Hepatocyte (in vitro differentiated cells): ENCODE data around the gene TXN2. TPM values are rescaled to one million over a fixed set of nuclear protein-coding genes. Genes with fewer than 3 reads are reported as not detected.
"Not testable (repeated sequence)": the region's sequence is repeated elsewhere in the genome, so short reads cannot be mapped to it uniquely, and the experiment has no call there.

Experiments used
- DNase-seq: peaks from one replicate; pipeline ENCODE4 v3.0.0-alpha.2; 2016; ENCODE audit warnings: low spot score
- H2AFZ ChIP-seq: fragments of 200-600 bp; sonication (generic); 2 replicates; pipeline ENCODE4 v1.6.0; 2016; ENCODE audit warnings: antibody characterized with exemption, mild to moderate bottlenecking
- H3K27ac ChIP-seq: fragments of 200-600 bp; sonication (generic); 2 replicates; pipeline ENCODE4 v1.5.1; 2016; ENCODE audit warnings: mild to moderate bottlenecking
- H3K27me3 ChIP-seq: fragments of 200-600 bp; sonication (generic); 2 replicates; pipeline ENCODE4 v1.6.1; 2016
- H3K36me3 ChIP-seq: fragments of 200-600 bp; sonication (generic); replicated peaks from 2 replicates; pipeline ENCODE4 v1.5.1; 2016; ENCODE audit warnings: low read depth; ENCODE audit not compliant: insufficient read depth
- H3K4me1 ChIP-seq: fragments of 200-600 bp; sonication (generic); 2 replicates; pipeline ENCODE4 v1.5.1; 2016; ENCODE audit warnings: mild to moderate bottlenecking, moderate library complexity; ENCODE audit not compliant: insufficient read depth
- H3K4me2 ChIP-seq: fragments of 200-600 bp; sonication (generic); 2 replicates; pipeline ENCODE4 v1.6.0; 2016
- H3K4me3 ChIP-seq: fragments of 200-600 bp; sonication (generic); 2 replicates; pipeline ENCODE4 v1.5.1; 2016; ENCODE audit warnings: mild to moderate bottlenecking
- H3K79me2 ChIP-seq: fragments of 200-600 bp; sonication (generic); 2 replicates; pipeline ENCODE4 v1.6.0; 2017; ENCODE audit warnings: mild to moderate bottlenecking
- H3K9me2 ChIP-seq: fragments of 200-600 bp; sonication (generic); replicated peaks from 2 replicates; pipeline ENCODE4 v1.6.0; 2017; ENCODE audit warnings: mild to moderate bottlenecking; ENCODE audit not compliant: insufficient read depth
- H3K9me3 ChIP-seq: fragments of 200-600 bp; sonication (generic); 2 replicates; pipeline ENCODE4 v1.5.1; 2016; ENCODE audit warnings: low read depth, mild to moderate bottlenecking
- H4K20me1 ChIP-seq: fragments of 200-600 bp; sonication (generic); 2 replicates; pipeline ENCODE4 v1.6.0; 2016; ENCODE audit warnings: mild to moderate bottlenecking; ENCODE audit not compliant: insufficient read depth, poor library complexity, severe bottlenecking
- EZH2 ChIP-seq: fragments of 200-600 bp; sonication (generic); IDR thresholded peaks from 2 replicates; pipeline ENCODE4 v1.6.1; 2016; ENCODE audit warnings: antibody characterized with exemption, mild to moderate bottlenecking, borderline replicate concordance
- EZH2phosphoT487 ChIP-seq: fragments of 200-600 bp; sonication (generic); IDR thresholded peaks from one replicate; pipeline ENCODE4 v1.6.1; 2018; ENCODE audit warnings: antibody characterized with exemption, mild to moderate bottlenecking, low read depth, moderate library complexity; ENCODE audit not compliant: unreplicated experiment, severe bottlenecking
- WGBS: methylation state at CpG from one replicate; pipeline ENCODE4 v1.1.6; 2016; ENCODE audit warnings: low lambda C conversion rate; ENCODE audit errors: missing lambda C conversion rate; 5-methylcytosine and 5-hydroxymethylcytosine counted together
- polyA plus RNA-seq: library from polyadenylated mRNA; unstranded; fragments of >200 nt; fragmentation: Nextera tagmentation; extraction: Ambion mirVana; gene quantifications from 2 replicates; pipeline ENCODE4 v1.2.1, GENCODE V29; 2016
- total RNA-seq: library from RNA; depleted of rRNA; stranded (reverse); fragments of >200 nt; gene quantifications from 2 replicates; pipeline ENCODE4 v1.2.3, GENCODE V29; 2014
- TF ChIP-seq, protein P1 (sequence below): fragments of 200-600 bp; sonication (generic); IDR thresholded peaks from 2 replicates; pipeline ENCODE4 v1.5.1; 2016; ENCODE audit warnings: antibody characterized with exemption, mild to moderate bottlenecking; ENCODE audit not compliant: poor library complexity

Gene TXN2
- total and polyA plus RNA-seq, 2 experiments from 2014 or later = 42.6 to 129 TPM

DNA sequence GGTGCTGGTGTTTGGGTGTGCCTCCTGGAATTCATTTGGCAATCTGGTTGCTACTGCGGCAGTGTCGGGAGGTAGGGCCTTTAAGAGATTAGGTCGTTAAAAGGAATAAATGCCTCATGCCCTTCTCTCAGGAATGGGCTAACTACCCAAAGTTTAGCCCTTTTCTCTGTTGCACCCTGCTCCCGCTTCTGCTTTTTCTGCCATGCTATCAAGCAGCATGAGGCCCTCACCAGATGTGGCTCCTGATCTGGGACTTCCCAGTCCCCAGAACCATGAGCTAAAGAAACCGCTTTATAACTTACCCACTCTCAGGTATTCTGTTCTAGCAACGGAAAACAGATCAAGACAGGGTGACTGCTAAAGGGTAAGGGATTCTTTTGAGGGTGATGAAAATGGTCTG lies 41.2 kb upstream of the TXN2 start:
- H3K9me2 ChIP-seq = no peaks in the 10 kb centered on the region
- H4K20me1 ChIP-seq = peaks cover 6% of the 10 kb centered on the region
- H3K9me3 ChIP-seq = no peaks in the 10 kb centered on the region
- no peaks in the 10 kb centered on the region for H3K27me3 ChIP-seq
- H3K79me2 ChIP-seq = peaks cover 16% of the 10 kb centered on the region
- no peak overlapping the region for H3K27ac ChIP-seq
- no peak overlapping the region for H3K4me2 ChIP-seq
- WGBS = 95% methylated on average over 6 of the region's 6 CpGs
- DNase-seq = no peak
- H3K36me3 ChIP-seq = peaks cover 9% of the 10 kb centered on the region
- TF ChIP-seq, protein P1, sequence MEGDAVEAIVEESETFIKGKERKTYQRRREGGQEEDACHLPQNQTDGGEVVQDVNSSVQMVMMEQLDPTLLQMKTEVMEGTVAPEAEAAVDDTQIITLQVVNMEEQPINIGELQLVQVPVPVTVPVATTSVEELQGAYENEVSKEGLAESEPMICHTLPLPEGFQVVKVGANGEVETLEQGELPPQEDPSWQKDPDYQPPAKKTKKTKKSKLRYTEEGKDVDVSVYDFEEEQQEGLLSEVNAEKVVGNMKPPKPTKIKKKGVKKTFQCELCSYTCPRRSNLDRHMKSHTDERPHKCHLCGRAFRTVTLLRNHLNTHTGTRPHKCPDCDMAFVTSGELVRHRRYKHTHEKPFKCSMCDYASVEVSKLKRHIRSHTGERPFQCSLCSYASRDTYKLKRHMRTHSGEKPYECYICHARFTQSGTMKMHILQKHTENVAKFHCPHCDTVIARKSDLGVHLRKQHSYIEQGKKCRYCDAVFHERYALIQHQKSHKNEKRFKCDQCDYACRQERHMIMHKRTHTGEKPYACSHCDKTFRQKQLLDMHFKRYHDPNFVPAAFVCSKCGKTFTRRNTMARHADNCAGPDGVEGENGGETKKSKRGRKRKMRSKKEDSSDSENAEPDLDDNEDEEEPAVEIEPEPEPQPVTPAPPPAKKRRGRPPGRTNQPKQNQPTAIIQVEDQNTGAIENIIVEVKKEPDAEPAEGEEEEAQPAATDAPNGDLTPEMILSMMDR = no peak
- no peak overlapping the region for H3K4me3 ChIP-seq
- peaks cover 2% of the 10 kb centered on the region for H3K4me1 ChIP-seq
- no peak overlapping the region for H2AFZ ChIP-seq

DNA sequence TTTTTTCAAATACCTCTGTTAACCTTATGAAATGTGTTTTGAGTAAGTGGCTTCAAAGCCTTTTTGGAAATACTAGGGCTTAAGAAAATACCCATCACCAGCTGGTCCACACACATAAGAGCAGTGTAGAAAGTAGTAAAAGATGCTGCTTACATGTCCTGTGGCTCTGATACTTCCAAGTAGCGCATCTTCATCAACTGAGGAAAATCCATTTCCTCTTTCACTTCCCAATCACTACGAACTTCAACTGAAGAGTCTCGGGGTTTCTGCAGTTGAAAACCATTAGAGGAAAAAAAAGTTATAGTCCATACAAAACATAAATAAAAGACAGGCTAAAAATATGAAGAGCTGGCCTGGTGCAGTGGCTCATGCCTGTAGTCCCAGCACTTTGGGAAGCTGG lies 39.0 kb upstream of the TXN2 start:
- H3K27ac ChIP-seq = no peak overlapping the region
- no peak for TF ChIP-seq EZH2phosphoT487
- TF ChIP-seq, protein P1 = no peak
- TF ChIP-seq EZH2 = no peak
- no peaks in the 10 kb centered on the region for H4K20me1 ChIP-seq
- no peak overlapping the region for H2AFZ ChIP-seq
- H3K27me3 ChIP-seq = no peaks in the 10 kb centered on the region
- WGBS = 98% methylated on average over 3 of the region's 3 CpGs
- H3K9me3 ChIP-seq = no peaks in the 10 kb centered on the region
- peaks cover 9% of the 10 kb centered on the region for H3K36me3 ChIP-seq
- no peaks in the 10 kb centered on the region for H3K79me2 ChIP-seq
- no peaks in the 10 kb centered on the region for H3K9me2 ChIP-seq
- H3K4me1 ChIP-seq = no peaks in the 10 kb centered on the region
- no peak overlapping the region for H3K4me2 ChIP-seq
- H3K4me3 ChIP-seq = no peak overlapping the region
- DNase-seq = no peak

DNA sequence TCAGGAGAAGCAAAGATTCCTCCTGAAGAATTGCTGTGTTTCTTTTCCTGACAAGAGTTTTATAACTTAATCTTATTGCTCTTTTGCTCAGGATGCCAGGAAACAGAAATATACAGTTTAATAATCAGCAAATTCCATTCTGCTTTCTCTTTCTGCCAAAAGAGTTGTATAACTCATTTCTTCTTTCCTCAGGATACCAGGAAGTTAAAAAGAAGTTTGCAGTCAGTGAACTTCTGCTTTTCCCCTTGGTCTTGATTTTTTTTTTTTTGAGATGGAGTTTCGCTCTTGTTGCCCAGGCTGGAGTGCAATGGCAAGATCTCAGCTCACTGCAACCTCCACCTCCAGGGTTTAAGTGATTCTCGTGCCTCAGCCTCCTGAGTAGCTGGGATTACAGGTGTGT lies 38.5 kb upstream of the TXN2 start:
- not testable (repeated sequence) for DNase-seq, H3K36me3 ChIP-seq, H3K27ac ChIP-seq, H3K9me2 ChIP-seq, H3K9me3 ChIP-seq, H3K4me1 ChIP-seq, H3K27me3 ChIP-seq, H2AFZ ChIP-seq, H3K4me2 ChIP-seq, H3K4me3 ChIP-seq, H4K20me1 ChIP-seq, H3K79me2 ChIP-seq
- WGBS = 89% methylated on average over 2 of the region's 2 CpGs

DNA sequence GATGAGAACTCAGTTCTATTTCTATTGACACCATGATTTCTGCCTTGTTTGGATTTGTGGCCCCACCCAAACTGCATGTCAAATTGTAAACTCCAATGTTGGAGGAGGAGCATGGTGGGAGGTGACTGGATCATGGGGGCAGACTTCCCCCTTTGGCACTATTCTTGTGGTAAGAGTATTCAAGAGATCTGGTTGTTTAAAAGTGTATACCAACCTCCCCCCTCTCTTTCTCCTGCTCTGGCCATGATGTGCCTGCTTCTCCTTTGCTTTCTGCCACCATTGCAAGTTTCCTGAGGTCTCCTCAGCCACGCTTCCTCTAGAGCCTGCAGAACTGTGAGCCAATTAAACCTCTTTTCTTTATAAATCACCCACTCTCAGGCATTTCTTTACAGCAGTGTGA lies 33.3 kb upstream of the TXN2 start:
- no peaks in the 10 kb centered on the region for H3K9me3 ChIP-seq
- no peak for TF ChIP-seq EZH2phosphoT487
- TF ChIP-seq, protein P1 = no peak
- no peak for TF ChIP-seq EZH2
- no peaks in the 10 kb centered on the region for H3K4me1 ChIP-seq
- WGBS = 89% methylated on average over 1 of the region's 1 CpG
- no peak for DNase-seq
- no peak overlapping the region for H3K27ac ChIP-seq
- H3K4me2 ChIP-seq = no peak overlapping the region
- H3K36me3 ChIP-seq = peaks cover 4% of the 10 kb centered on the region
- no peaks in the 10 kb centered on the region for H3K79me2 ChIP-seq
- no peak overlapping the region for H3K4me3 ChIP-seq
- no peaks in the 10 kb centered on the region for H3K9me2 ChIP-seq
- H2AFZ ChIP-seq = no peak overlapping the region
- no peaks in the 10 kb centered on the region for H3K27me3 ChIP-seq
- H4K20me1 ChIP-seq = no peaks in the 10 kb centered on the region
